COLO668 (cell line): ENCODE data around the gene ETV7.
"Not testable (repeated sequence)": the region's sequence is repeated elsewhere in the genome, so short reads cannot be mapped to it uniquely, and the experiment has no call there.

Experiments
- DNase-seq: peaks from one replicate; lab custom pipeline; 2025; ENCODE audit not compliant: unreplicated experiment; lab: John Stamatoyannopoulos, UW

Gene ETV7

DNA sequence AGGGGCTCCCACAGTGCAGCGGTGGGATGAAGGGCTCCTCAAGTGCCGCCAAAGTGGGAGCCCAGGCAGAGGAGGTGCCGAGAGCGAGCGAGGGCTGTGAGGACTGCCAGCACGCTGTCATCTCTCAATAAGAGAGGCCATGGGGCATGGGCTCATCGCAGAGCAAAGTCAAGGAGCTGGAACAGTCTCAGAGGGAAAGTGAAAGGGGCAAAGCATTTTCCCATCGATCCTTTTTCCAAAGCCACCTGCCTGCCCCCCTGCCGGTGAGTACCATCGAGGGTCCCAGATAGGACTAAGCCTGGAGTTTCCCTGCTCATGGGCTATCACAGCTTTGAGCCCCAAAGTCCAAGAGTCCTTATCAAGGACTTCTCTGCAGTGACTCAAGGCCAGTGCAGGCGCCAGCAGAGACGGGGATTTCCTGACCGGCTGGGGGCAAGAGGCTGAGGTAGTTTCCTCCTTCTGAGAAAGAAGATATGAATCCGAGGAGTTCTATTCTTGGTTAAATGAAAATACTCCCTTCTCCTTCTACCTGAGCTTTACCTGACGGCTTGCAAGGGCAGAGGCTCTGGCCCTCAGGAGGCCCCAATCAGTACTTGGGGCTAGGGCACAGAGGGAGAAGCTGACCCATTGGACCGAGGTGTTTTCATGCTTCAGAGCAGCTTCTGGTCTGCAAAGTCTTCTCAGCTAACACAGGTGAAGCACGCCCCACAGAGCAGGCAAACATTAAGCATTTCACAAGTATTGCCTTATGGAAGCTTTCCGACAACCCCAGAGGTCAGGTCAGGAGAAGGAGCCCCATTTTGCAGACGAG is 22.6 kb downstream of the ETV7 start:
- DNase-seq = no peak

DNA sequence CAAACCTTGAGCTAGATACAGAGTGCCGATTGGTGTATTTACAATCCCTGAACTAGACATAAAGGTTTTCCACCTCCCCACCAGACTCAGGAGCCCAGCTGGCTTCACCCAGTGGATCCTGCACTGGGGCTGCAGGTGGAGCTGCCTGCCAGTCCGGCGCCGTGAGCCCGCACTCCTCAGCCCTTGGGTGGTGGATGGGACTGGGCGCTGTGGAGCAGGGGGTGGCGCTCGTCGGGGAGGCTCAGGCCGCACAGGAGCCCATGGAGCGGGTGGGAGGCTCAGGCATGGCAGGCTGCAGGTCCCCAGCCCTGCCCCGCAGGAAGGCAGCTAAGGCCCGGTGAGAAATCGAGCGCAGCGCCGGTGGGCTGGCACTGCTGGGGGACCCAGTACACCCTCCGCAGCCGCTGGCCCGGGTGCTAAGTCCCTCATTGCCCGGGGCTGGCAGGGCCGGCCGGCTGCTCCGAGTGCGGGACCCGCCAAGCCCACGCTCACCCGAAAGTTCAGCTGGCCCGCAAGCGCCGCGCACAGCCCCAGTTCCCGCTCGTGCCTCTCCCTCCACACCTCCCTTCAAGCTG is 23.3 kb downstream of the ETV7 start:
- not testable (repeated sequence) for DNase-seq

DNA sequence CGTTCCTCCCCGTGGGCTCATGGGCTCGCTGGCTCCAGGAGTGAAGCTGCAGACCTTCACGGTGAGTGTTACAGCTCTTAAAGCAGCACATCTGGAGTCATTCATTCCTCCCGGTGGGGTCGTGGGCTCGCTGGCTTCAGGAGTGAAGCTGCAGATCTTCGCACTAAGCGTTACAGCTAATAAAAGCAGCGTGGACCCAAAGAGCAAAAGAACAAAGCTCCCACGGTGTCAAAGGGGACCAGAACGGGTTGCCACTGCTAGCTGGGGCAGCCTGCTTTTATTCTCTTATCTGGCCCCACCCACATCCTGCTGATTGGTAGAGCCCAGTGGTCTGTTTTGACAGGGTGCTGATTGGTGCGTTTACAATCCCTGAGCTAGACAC is 24.1 kb downstream of the ETV7 start:
- DNase-seq = not testable (repeated sequence)

DNA sequence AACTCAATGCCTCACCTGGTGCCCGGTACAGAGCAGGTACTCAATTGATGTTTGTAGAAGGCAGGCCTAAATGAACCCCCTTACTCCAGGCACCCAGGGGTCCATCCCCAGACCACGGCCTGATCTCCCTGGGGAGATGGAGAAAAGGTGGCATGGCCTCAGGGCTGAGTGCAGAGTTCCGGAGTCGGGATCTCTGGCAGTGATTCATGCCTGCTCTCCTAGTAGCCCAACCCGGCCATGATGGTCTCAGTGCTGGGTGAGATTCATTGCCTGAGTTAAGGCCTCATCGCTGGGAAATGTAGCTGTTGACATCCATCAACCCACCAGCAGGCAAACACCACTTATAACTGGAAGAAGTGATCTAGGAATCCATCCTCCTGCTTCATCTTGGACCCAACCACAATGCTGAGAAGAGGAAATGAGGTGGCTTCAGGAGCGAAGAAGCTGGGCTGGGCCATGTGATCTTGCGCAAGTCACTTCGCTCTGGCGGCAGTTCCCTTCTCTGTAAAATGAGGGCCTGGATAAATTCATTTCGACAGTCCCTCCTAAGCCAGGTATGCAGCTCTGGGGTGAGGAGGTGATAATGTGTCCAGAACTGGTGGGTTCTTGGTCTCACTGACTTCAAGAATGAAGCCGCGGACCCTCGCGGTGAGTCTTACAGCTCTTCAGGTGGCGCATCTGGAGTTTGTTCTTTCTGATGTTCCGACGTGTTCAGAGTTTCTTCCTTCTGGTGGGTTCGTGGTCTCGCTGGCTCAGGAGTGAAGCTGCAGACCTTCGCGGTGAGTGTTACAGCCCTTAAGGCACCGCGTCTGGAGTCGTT is 24.7 kb downstream of the ETV7 start:
- DNase-seq = no peak

DNA sequence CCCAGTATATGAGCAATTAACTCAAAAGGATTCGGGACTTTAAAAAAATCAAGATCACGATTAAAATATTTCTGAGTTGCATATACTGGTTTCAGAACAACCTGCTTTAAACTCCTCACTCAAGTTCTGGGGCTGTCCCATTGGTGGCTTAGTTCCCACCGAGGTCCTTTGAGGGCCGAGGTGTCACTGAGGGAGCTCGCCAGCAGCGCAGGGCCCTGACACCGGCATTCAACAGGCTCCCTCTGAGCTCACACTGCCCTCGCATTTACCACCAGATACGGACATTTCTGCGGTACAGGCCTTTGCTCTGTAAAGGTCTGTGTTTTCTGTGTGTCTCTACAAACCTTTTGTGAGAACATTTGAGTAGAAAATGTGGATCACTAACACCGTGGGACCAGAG is 26.4 kb downstream of the ETV7 start:
- DNase-seq = no peak

DNA sequence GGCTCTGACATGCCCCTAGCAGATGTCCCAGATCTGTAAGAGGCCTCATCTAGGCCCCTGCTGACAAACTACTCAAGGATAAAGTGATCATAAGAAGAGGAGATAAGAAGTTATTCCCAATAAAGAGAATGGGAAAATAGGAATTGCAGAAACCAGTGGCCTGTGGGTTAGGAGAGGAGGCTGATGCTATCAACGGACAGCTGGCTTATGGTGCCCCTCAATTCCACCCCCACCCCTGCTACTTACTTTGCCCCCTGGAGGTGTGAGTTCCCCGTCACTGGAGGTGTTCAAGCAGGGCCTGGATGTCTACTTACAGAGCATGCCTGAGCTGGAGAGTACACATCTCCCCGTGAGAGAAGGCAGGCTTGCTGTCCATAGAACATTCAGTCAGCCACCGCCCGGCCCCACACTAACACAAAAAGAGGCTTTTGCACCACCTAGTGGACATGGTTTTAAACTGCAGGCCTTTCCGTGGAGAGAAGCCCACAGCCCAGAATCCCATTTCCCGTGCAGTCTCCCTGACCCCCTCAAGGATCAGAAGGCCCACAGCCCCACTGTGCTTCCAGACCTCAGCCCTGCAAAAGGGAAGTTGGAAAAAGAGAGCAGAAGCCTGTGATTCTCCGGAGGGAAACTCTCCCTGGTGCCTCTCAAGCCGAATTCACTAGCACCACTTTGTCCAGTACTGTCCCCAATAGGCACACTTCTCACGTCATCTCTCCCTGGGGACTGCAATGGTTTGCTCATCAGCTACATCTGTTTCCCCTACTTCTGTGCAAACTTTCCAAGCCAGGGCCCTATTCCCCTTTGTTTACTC is 27.0 kb downstream of the ETV7 start:
- peak; percentile 68 for DNase-seq

DNA sequence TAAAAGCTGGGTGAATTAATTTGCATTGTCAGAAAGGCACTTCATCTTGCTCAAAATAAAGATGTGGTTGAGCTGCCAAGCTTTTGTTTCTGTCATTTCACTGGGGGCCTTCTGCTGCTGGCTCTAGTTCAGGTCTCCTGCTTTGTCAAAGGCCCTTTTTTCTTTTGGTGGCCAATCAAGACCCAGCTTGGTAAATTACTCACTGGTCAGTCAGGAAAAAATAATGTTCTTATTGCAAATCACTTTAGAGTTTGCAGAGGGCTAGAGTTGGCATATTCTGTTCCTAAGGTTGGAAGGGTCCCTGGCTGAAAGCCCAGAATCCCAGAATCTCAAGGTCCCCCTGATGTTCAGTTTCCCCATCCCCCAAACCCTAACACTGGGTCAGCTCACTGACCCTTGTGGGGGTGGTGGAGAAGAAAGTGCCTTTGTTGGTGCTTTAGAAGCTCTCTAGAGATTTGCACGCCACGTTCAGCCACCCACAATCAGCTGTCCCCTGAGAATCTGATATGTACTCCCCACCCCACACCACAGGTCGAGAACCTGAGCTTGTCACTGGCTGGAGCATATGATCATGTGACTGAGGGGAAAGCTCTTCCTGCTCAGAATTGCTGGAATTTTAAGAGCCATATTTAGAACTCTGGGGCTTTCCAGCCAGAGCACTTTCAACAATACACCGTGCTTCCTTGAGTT is 29.1 kb downstream of the ETV7 start:
- no peak for DNase-seq

DNA sequence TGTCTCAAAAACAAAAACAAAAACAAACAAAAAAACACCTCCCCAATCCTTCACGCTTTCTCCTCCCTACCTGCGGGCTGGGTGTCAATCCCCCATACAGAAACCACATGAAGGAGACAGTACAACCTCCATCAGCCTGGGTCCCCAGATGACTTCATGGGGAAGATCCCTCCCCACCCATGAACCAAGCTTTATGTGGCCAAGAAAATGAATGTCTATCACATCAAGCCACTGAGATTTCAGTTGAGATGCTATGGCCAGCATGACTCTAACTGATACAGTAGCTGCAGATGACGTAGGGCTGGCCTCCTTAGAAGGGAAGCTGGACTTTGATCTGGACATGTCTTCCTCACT is 29.6 kb downstream of the ETV7 start:
- no peak for DNase-seq

DNA sequence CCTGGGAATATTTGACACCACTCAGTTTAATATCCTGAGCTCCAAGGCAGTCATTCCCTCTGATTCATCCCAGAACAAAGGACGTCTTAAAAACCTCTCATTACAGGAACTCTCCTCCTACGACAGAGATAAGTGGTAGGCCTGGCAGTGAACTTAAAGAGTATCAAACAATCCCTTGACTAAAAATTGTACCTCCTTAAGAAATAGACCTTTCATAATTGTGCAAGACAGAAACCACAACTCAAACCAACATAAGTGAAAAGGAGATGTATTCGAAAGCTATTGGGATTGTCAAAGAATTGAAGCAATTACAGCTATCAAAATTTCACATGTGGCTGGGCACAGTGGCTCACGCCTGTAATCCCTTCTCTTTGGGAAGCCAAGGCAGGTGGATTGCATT is 31.6 kb downstream of the ETV7 start:
- DNase-seq = no peak

DNA sequence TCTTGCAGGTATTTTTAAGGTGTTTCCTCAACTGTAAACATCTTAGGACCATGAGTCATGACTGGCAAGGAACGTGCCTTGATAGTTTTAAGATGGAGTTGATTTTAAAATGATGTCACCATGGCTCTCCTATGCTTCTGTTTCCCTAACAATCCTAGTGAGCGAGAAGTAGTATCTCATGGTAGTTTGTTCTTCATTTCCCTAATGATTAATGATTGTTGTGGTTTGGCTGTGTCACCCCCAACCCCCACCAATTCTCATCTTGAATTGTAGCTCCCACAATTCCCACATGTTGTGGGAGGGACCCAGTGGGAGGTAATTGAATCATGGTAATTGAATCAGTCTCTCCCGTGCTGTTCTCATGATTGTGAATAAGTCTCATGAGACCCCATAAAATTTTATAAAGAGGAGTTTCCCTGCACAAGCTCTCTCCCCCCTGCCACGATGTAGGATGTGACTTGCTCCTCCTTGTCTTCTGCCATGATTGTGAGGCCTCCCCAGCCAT is 34.0 kb downstream of the ETV7 start:
- no peak for DNase-seq

DNA sequence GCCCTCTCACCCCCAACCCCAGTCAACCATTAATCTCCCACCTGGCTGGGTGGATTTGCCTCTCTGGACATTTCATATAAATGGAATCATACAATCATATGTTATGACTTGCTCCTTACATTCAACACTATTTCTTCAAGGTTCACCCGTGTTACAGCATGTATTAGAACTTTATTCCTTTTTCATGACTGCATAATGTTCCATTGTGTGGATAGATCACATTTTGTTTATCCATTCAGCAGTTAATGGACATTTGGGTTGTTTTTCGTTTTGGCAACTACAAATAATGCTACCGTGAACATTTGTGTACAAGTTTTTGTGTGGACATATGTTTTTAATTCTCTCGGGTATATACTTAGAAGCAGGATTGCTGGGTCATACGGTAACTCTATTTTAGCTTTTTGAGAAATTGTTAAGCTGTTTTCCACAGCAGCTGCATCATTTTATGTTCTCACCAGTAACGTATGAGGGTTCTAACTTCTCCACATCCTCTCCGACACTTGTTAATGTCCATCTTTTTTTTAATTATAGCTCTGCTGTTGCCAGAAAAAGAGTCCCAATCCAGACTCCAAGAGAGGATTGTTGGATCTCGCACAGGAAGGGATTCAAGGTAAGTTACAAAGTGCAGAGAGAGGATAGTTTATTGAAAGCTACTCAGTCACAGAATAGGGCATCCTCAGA is 34.9 kb downstream of the ETV7 start:
- DNase-seq = no peak

DNA sequence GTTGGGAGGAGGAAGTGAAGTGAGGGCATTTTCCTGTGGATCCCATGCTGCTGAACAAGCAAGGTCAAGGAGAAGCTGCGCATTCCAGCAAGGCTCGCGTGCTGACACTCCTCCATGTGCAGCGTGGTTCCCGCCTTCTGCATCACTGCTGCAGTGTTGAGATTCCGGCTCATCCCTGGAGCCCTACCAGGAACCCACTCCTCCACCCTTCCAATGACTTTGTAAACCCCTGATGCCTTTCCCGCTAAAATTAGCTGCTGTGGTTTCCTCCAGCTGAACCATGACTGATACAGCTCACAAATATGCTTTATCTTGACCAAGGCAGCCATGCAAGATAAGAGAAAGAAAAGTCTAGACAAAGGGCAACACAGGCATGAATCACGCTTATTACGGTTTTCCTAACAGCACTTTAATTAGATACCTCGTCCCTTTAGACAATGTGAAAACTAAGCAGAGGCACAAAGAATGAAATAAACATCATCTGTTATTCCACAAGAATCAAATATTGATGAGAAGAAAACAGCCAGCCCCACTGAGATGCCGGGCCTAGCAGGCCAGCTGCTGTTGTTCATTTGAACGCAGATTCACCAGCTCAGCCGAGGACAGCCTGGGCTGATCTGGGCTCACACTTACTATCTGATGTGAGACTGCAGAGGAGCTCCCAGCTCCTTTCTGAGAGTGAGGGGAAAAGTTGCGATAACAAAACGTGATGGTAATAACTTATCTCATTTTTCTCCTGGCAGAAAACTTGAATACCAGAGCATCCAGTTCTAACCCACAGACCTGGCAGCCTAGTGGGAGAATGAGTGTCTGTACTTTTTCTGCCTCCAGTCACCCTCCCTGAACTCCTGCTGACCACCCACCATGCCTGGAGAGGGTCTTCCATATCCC is 36.5 kb downstream of the ETV7 start:
- no peak for DNase-seq

DNA sequence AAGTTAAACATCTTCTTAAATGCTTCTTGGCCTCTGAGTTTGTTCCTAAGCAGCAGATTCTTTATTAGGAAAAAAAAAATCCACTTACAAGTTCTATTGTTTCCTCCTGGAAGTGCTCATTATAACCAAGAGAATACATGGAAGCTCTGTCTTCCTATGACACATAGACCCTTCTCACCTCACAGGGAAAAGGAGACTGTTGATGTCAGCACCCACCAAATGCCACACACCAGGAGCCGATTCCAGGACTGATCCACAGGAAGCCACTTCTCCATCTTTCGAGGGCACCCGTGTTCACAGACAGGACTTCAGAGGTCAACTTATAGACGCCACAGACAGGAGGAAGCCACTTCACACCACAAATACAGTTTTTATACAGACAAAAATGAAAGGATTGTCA is 37.4 kb downstream of the ETV7 start:
- no peak for DNase-seq

DNA sequence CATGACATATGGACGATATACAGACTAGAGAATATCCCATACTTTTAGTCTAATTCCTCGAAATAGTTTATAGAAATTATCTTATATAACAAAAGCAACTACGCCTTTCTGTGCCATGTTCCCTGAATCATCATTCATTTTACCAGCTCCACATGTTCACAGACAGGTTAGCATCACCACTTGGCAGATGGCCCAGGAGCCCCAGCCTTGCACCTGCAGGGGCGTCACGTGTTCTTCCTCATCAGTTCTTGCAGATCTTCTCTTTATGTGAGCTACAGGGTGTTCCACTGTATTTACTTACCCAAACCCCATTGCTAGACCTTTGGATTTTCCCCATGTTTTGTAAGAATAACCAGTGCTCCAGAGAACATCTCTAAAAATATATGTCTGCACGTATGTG is 38.2 kb downstream of the ETV7 start:
- DNase-seq = peak; percentile 87

DNA sequence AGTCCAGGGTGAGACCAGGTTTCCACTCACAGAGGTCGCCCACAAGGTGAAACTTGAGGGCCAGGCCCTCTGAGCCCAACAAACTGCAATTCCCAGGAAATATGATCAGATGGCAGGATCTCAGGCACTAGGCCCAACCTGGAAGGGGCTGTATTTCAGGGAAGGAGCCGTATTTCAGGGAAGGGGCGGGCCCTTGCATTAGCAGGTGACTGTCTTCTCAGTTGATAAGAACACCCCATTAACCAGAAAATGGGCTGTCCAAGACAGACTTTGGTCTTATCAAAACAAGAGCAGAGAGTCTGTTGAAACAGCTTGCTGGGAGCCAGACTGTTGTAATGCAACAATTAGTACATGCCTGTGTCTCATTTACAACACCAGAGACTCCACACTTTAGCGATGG is 39.8 kb downstream of the ETV7 start:
- DNase-seq = no peak

DNA sequence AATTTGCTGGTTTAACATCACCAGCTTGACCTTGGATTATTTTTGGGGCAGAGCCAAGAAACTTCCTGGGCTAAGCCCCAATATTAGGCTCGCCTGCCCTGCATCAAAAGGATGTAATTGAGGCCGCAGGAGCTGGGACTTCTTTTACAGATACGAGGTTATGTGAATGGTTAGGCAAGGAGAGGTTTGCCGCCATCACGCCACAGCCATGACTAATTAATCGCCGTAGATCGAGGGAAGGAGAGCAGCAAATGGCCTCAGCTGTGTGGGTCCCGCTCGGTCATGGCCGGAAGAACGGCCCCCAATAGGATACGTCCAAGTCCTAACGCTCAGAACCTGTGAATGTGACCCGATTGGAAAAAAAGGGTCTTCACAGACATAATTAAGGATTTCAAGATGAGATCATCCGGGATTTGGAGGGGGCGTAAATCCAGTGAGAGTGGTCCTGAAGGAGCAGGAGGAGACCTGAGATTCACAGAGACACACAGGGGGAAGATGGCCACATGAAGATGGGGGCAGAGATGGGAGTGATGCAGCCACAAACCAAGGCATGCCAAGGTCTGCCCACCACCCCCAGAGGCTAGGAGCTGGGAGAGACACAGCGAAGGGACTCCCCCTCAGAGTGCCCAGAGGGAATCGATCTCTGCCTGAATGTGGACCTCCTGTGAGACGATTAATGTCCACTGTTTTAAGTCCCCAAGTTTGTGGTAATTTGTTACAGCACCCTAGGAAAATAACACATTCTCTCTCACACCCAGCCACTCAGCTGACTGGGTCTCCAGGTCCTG is 40.8 kb downstream of the ETV7 start:
- DNase-seq = no peak

DNA sequence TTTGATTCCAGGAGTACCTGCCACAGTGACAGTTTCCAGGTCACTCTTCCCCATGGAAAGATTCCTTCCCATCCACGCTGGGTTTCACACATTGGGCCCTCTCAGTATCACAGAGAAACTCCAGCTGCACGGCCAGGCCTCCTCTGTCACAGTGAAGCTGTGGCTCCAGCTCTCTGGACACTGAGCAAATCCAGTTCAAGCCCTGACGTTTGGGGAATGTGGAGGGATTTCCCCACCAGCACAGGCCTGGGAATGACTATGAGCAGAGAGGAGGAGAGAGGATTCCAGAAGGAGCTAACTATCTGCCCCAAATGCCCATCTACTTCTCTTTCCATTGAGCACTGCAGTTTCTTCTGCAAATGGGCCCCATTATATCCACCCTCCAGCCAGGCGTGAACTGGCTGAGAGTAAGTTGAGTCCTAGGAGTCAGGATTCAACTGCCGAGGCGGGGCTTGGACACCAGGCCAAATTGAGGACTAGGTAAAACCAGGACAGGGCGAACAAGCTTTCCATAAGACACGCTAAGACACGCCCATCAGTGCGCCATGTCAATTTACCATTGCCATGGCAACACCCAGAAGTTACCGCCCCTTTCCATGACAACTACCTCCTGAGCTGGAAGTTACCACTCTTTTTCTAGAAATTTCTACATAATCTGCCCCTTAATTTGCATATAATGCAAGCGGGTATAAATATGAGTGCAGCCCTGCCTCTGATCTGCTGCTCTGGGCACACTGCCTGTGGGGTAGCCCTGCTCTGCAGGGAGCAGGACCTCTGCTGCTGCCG is 41.6 kb downstream of the ETV7 start:
- no peak for DNase-seq
